ENCODE measurements around the gene CCT6A.

- no peak for TF ChIP-seq MYNN (tag by site-specific recombination; IDR thresholded peaks at IDR 0.05; ENCODE audit: borderline replicate concordance)
- no peak for TF ChIP-seq ZNF510 (tag by site-specific recombination; IDR thresholded peaks at IDR 0.05; ENCODE audit: insufficient replicate concordance)
- TF ChIP-seq GLI4 (tag by site-specific recombination; IDR thresholded peaks at IDR 0.05), result no peak
- TF ChIP-seq YY1 (tag by site-specific recombination; IDR thresholded peaks at IDR 0.05), result no peak
- TF ChIP-seq PATZ1 (tag by site-specific recombination; IDR thresholded peaks at IDR 0.05), result no peak
- no peak for TF ChIP-seq ZNF140 (tag by site-specific recombination; IDR thresholded peaks at IDR 0.05)
- no peak for TF ChIP-seq ZNF623 (tag by site-specific recombination; IDR thresholded peaks at IDR 0.05)
- no peak for TF ChIP-seq ZSCAN4 (tag by site-specific recombination; IDR thresholded peaks at IDR 0.05)
- TF ChIP-seq ZNF830 (tag by site-specific recombination; IDR thresholded peaks at IDR 0.05; ENCODE audit: low read depth), result no peak
These were observed 48.1 kb downstream of the CCT6A start for GRCh38 chr7:56099653-56100052.
